AG04449 (cell line): Measurements from ENCODE around the gene CRADD.

ENCODE experiments used
- CTCF ChIA-PET: fragments of 350-600 bp; formaldehyde crosslinking; extraction: SDS; loops from one replicate; lab custom pipeline; 2021; ENCODE audit warnings: antibody characterized with exemption; lab: Yijun Ruan, JAX
- POLR2A ChIA-PET: fragments of 400-600, 350-600 bp; formaldehyde crosslinking; extraction: SDS; loops from one replicate; lab custom pipeline; 2020; ENCODE audit warnings: antibody characterized with exemption, inconsistent platforms; lab: Yijun Ruan, JAX
- DNase-seq: peaks from one replicate; pipeline ENCODE4 v3.0.0-alpha.2; 2010; ENCODE audit warnings: low read depth, low spot score
- H3K4me3 ChIP-seq: 2 replicates; pipeline ENCODE4 v1.5.1; 2011; ENCODE audit warnings: low read depth, mild to moderate bottlenecking, control low read depth, low read length
- CTCF ChIP-seq: IDR thresholded peaks from one replicate; pipeline ENCODE4 v1.5.1; 2011; ENCODE audit warnings: mild to moderate bottlenecking, moderate library complexity, low read length, control low read depth, inconsistent platforms; ENCODE audit not compliant: insufficient read depth; ENCODE audit errors: missing control alignments

CRADD gene

GRCh38 chr12:93889516-93890212 lies 212.5 kb downstream of the CRADD start:
- no peak for TF ChIP-seq CTCF
- ChIA-PET CTCF (interaction anchor here (0.8 to 1.1 kb wide), 3 partner anchors 10 to 211 kb away, joined by 3 to 4 read pairs (median 4); no protein-coding TSS in a partner anchor), POLR2A (no interaction called here)

GRCh38 chr12:93892423-93893268 lies 215.5 kb downstream of the CRADD start:
- DNase-seq = no peak
- H3K4me3 ChIP-seq = no peak overlapping the region
- CTCF ChIA-PET = interaction anchor here (1.0 to 5.6 kb wide), 4 partner anchors 12 to 323 kb away, joined by 3 to 47 read pairs (median 3); no protein-coding TSS in a partner anchor
- POLR2A ChIA-PET = no interaction called here
- TF ChIP-seq CTCF = no peak

More at GRCh38 chr12:93889516-93890212, 212.5 kb downstream of the CRADD start:
- H3K4me3 ChIP-seq = no peak overlapping the region
- DNase-seq = no peak

- no peak overlapping the region for H3K4me3 ChIP-seq
- DNase-seq = no peak
- no peak for TF ChIP-seq CTCF
- ChIA-PET CTCF (interaction anchor here (1.2 to 5.6 kb wide), 5 partner anchors 17 to 207 kb away, joined by 4 to 47 read pairs (median 11); no protein-coding TSS in a partner anchor), POLR2A (no interaction called here)
Observed at GRCh38 chr12:93894391-93895088, 217.4 kb downstream of the CRADD start.

GRCh38 chr12:93895089-93895445 lies 217.9 kb downstream of the CRADD start:
- ChIA-PET POLR2A (interaction anchor here (1.1 kb wide), 1 partner anchor 9 kb away, joined by 4 read pairs; no protein-coding TSS in a partner anchor), CTCF (interaction anchor here (0.6 to 5.6 kb wide), 6 partner anchors 16 to 326 kb away, joined by 3 to 47 read pairs (median 8); no protein-coding TSS in a partner anchor)
- no peak overlapping the region for H3K4me3 ChIP-seq
- no peak for TF ChIP-seq CTCF
- DNase-seq = no peak

GRCh38 chr12:93896427-93896826 lies 219.3 kb downstream of the CRADD start:
- CTCF ChIA-PET = interaction anchor here (1.1 to 5.6 kb wide), 4 partner anchors 14 to 205 kb away, joined by 6 to 47 read pairs (median 13); no protein-coding TSS in a partner anchor
- TF ChIP-seq CTCF = no peak
- POLR2A ChIA-PET = no interaction called here
- no peak overlapping the region for H3K4me3 ChIP-seq
- no peak for DNase-seq
